Measurements from ENCODE around the gene SERPING1. TPM values are rescaled to one million over a fixed set of nuclear protein-coding genes. Genes with fewer than 3 reads are reported as not detected.

SERPING1 gene
- total RNA-seq, 1 experiment from 2014 or later: 5.2 TPM

GRCh38 chr11:57598831-57599155 is 1.3 kb downstream of the SERPING1 start:
- Histone ChIP-seq H3K27ac (ENCODE audit: low read depth, low read length, poor library complexity, severe bottlenecking) (no peak overlapping the region), H3K9me3 (ENCODE audit: low read depth, low read length, poor library complexity, severe bottlenecking) (no peaks in the 10 kb centered on the region), H3K4me3 (ENCODE audit: low read depth, low read length, poor library complexity, severe bottlenecking) (no peak overlapping the region), H3K27me3 (replicated peaks; ENCODE audit: insufficient read depth, low read depth, low read length, poor library complexity) (no peaks in the 10 kb centered on the region), H3K36me3 (ENCODE audit: insufficient read depth, low read length, poor library complexity, severe bottlenecking) (no peaks in the 10 kb centered on the region), H3K4me1 (ENCODE audit: insufficient read depth, low read length, poor library complexity, severe bottlenecking) (peaks cover 23% of the 10 kb centered on the region)
- DNase-seq (ENCODE audit: low spot score): no peak
- ChIA-PET CTCF (no interaction called here), POLR2A (ENCODE audit: low non-redundant PET) (no interaction called here)
- intact Hi-C loops (cut with micrococcal nuclease; ENCODE audit: unreplicated experiment): no loop called here
- no TSS peak for BruUV-seq (replicated peaks)
- TF ChIP-seq EZH2 (IDR thresholded peaks at IDR 0.05; ENCODE audit: borderline replicate concordance, low read depth, low read length, poor library complexity, severe bottlenecking): no peak
- TF ChIP-seq, protein P1, sequence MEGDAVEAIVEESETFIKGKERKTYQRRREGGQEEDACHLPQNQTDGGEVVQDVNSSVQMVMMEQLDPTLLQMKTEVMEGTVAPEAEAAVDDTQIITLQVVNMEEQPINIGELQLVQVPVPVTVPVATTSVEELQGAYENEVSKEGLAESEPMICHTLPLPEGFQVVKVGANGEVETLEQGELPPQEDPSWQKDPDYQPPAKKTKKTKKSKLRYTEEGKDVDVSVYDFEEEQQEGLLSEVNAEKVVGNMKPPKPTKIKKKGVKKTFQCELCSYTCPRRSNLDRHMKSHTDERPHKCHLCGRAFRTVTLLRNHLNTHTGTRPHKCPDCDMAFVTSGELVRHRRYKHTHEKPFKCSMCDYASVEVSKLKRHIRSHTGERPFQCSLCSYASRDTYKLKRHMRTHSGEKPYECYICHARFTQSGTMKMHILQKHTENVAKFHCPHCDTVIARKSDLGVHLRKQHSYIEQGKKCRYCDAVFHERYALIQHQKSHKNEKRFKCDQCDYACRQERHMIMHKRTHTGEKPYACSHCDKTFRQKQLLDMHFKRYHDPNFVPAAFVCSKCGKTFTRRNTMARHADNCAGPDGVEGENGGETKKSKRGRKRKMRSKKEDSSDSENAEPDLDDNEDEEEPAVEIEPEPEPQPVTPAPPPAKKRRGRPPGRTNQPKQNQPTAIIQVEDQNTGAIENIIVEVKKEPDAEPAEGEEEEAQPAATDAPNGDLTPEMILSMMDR (conservative IDR thresholded peaks at IDR 0.05; ENCODE audit: low read depth, low read length): no peak

GRCh38 chr11:57599381-57599780 is 1.9 kb downstream of the SERPING1 start:
- peaks cover 23% of the 10 kb centered on the region for H3K4me1 ChIP-seq (ENCODE audit: insufficient read depth, low read length, poor library complexity, severe bottlenecking)
- no TSS peak for BruUV-seq (replicated peaks)
- ChIA-PET POLR2A (ENCODE audit: low non-redundant PET) (no interaction called here), CTCF (no interaction called here)
- no peaks in the 10 kb centered on the region for H3K36me3 ChIP-seq (ENCODE audit: insufficient read depth, low read length, poor library complexity, severe bottlenecking)
- H3K27ac ChIP-seq (ENCODE audit: low read depth, low read length, poor library complexity, severe bottlenecking): no peak overlapping the region
- no peak for DNase-seq (ENCODE audit: low spot score)
- H3K4me3 ChIP-seq (ENCODE audit: low read depth, low read length, poor library complexity, severe bottlenecking): no peak overlapping the region
- no peaks in the 10 kb centered on the region for H3K27me3 ChIP-seq (replicated peaks; ENCODE audit: insufficient read depth, low read depth, low read length, poor library complexity)
- intact Hi-C loops (cut with micrococcal nuclease; ENCODE audit: unreplicated experiment): no loop called here
- no peaks in the 10 kb centered on the region for H3K9me3 ChIP-seq (ENCODE audit: low read depth, low read length, poor library complexity, severe bottlenecking)
- TF ChIP-seq, protein P1 (conservative IDR thresholded peaks at IDR 0.05; ENCODE audit: low read depth, low read length): no peak
- no peak for TF ChIP-seq EZH2 (IDR thresholded peaks at IDR 0.05; ENCODE audit: borderline replicate concordance, low read depth, low read length, poor library complexity, severe bottlenecking)

DNA sequence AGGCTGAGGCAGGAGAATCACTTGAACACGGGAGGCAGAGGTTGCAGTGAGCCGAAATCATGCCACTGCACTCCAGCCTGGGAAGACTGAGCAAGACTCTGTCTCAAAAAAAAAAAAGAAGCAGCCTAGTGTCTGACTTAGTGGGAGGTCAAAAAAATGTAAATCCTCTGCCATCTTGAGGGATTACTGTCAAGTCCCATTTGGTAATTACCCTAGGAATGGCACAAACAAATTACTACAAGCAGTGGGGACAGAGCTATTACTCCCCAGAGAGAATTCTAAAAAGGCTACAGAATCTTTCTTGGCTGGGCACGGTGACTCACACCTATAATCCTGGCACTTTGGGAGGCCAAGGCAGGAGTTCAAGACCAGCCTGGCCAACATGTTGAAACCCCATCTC is 3.8 kb downstream of the SERPING1 start:
- H3K4me1 ChIP-seq (ENCODE audit: insufficient read depth, low read length, poor library complexity, severe bottlenecking): peaks cover 23% of the 10 kb centered on the region
- no peak for TF ChIP-seq EZH2 (IDR thresholded peaks at IDR 0.05; ENCODE audit: borderline replicate concordance, low read depth, low read length, poor library complexity, severe bottlenecking)
- TF ChIP-seq, protein P1 (conservative IDR thresholded peaks at IDR 0.05; ENCODE audit: low read depth, low read length): no peak
- H3K4me3 ChIP-seq (ENCODE audit: low read depth, low read length, poor library complexity, severe bottlenecking): no peak overlapping the region
- no peak overlapping the region for H3K27ac ChIP-seq (ENCODE audit: low read depth, low read length, poor library complexity, severe bottlenecking)
- intact Hi-C loops (cut with micrococcal nuclease; ENCODE audit: unreplicated experiment): no loop called here
- H3K9me3 ChIP-seq (ENCODE audit: low read depth, low read length, poor library complexity, severe bottlenecking): no peaks in the 10 kb centered on the region
- peak; percentile 82 for DNase-seq (ENCODE audit: low spot score)
- H3K27me3 ChIP-seq (replicated peaks; ENCODE audit: insufficient read depth, low read depth, low read length, poor library complexity): no peaks in the 10 kb centered on the region
- no TSS peak for BruUV-seq (replicated peaks)
- CTCF ChIA-PET: no interaction called here
- POLR2A ChIA-PET (ENCODE audit: low non-redundant PET): interaction anchor here (0.7 kb wide), 1 partner anchor 12 kb away, joined by 5 read pairs; no protein-coding TSS in a partner anchor
- no peaks in the 10 kb centered on the region for H3K36me3 ChIP-seq (ENCODE audit: insufficient read depth, low read length, poor library complexity, severe bottlenecking)

Measured in A673 (cell line).